Stimulated activated CD8-positive, alpha-beta memory T cell treated with anti-CD3 and anti-CD28 coated beads, Interleukin-15, amount 100 ng/mL, for 4 hours (primary cell): ENCODE measurements around the gene HSD11B1.
"Not testable (repeated sequence)": the region's sequence is repeated elsewhere in the genome, so short reads cannot be mapped to it uniquely, and the experiment has no call there.

Experiments
- DNase-seq, 2 donors: peaks; one replicate each; pipeline ENCODE4 v3.0.0-alpha.2; 2020; ENCODE audit warnings: low read depth in 2 of 2

The HSD11B1 gene

DNA sequence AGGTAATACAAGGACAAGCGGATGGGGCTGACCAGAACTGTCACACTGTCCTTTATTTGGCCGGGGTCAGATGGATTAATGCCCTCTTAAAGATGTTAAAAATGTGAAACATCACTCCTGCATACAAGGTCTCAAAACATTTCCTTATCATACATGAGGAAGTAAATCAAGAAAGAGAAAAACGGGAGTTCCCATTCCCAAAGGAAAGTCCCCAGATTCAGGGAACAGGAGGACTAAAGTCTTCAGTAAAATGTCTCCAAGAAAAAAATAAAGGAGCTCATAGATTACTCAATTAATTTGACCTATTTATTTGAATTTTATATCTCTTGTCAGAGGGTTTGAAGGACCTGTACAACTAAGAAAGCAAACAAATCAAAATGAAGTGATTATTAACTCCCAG is 13.4 kb upstream of the HSD11B1 start:
- no peak for DNase-seq

- no peak for DNase-seq
Observed at GRCh38 chr1:209692296-209692695, 12.3 kb upstream of the HSD11B1 start.

GRCh38 chr1:209692745-209693504 is 11.7 kb upstream of the HSD11B1 start:
- peak; percentile 13 to 45 for DNase-seq

- DNase-seq = no peak
Observed at GRCh38 chr1:209696673-209697072, 8.0 kb upstream of the HSD11B1 start.

DNA sequence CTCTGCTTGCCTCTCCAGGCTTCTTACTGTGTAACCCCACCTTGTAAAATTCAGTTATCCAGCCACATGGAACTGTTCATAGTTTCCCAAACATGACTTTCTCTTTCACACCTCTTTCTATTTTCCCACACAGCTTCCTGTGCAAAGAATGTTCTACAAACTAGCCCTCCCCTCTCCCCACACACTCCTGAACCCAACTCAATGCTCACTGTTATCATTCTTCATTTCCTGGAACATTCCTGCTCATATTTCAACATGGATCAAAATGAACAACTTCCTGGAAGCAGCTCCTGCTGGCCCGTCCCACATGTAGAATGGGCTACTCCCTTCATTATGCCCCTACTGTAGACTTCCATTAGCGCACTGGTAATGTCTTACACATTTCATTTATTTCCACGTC is 7.5 kb upstream of the HSD11B1 start:
- DNase-seq = no peak

DNA sequence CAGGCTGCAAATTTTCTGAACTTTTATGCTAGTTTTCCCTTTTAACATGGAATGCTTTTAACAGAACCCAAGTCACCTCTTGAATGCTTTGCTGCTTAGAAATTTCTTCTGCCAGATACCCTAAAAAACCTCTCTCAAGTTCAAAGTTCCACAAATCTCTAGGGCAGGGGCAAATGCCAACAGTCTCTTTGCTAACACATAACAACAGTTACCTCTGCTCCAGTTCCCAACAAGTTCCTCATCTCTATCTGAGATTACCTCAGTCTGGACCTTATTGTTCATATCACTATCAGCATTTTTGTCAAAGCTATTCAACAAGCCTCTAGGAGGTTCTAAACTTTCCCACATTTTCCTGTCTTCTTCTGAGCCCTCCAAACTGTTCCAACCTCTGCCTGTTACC is 4.0 kb upstream of the HSD11B1 start:
- not testable (repeated sequence) for DNase-seq

DNA sequence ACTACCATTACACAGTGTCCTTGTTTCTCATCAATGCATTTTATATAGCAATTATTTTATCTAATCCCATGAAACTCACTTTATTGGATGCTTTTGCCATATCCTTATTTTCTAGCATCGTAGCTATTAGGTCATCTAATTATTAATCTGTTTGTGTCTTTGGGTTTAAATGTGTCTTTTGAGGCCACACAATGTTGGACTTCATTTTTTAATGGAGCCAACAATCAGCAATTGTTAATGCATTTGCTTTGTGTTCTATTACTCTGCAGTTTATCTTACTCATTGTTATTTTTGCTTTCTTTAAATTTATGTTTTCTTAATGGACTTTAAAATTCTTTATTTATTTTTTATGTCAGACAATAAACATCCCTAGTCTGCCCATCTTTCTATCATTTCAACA is 1.8 kb upstream of the HSD11B1 start:
- DNase-seq = no peak

DNA sequence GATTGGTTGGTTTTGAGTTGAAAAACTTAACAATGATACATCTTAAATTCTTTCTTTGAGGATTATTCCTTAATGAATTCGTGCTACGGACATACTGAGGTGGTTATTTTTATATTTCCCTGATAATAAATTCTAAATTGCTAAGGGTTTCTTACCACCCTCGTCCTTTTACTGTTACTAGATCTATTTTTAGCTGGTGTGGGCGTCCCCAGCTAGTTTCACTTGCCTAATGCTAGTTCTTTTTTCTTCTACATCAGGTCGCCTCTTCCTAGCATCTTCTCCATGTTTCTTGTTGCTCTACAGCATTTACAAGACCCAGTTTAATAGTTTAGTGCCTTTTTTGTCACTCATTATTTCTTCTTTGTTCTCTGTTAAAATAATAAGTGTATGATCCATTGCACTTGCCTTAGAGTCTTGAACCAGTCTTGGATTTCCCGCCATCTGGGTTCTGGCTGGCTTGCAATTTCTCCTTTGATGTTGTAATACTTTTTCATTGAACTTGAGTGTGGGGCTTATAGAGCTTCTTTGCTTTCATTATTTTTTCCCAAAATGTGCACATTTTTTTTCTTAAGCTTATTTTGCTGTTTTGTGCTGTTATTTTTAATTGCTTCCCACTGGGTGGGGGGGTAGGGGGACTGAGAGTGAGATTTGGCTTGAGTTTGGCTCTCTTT is 677 bp upstream of the HSD11B1 start:
- DNase-seq = no peak

- DNase-seq = no peak
Observed at GRCh38 chr1:209705033-209705598, 470 bp downstream of the HSD11B1 start.

- DNase-seq = no peak
Observed at GRCh38 chr1:209706622-209707021, 2.0 kb downstream of the HSD11B1 start.

DNA sequence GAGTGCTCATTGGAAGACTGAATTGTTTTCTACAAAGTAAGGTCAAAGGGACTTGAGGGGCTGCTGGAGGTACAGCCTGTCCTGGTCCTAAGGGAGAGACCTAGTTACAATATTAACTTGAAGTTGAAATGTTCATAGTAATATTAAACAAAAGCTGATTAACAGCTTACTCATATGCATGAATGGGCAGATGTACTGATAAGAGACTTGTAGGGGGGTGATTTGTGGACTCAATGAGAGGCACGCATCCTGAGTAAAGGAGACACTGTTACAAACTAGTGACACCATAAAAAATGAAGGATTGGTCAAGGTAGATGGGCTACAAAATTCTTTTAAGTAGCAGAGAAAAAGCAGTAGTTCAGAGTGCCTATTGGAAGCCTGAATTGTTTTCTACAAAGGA is 2.7 kb downstream of the HSD11B1 start:
- DNase-seq = no peak

- no peak for DNase-seq
Observed at GRCh38 chr1:209708297-209708696, 3.7 kb downstream of the HSD11B1 start.

GRCh38 chr1:209710093-209710492 is 5.4 kb downstream of the HSD11B1 start:
- DNase-seq = no peak

DNA sequence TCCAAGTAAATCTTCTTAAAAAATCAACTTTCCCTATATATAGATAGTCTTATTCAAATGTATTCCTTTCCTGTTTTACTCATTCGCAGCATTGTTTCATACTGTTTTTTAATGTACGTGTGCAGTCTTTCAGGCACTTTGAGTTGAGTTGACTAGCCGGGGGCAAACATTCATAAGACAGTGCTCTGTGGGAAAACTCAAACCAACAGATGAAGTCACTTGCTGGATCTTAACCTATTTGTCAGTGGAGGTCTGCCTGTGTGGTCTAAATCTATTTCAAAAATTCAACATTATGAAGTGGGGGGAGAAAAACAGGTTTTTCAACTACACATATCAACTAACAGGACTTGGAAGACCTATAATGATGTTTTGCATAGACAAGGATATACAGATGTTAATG is 6.2 kb downstream of the HSD11B1 start:
- no peak for DNase-seq

DNA sequence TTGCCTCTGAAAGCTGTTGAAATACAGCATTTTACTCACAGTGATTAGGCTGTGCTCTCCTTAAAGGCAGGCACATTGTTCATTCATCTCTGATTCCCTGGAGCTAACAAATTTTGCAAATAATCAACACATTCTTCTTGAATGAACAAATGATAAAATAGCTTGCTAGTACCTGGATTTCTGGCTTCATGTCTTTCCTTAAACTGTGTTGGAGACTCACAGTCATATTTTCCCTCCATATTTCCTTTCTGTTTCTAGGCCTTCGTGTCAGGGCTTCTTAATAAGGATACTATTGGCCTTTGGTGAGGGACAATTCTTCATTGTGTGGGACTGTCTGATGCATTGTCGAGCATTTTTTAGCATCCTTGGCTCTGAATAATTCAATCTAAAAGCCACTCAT is 9.7 kb downstream of the HSD11B1 start:
- no peak for DNase-seq

- DNase-seq = no peak
Observed at GRCh38 chr1:209715314-209715713, 10.7 kb downstream of the HSD11B1 start.

GRCh38 chr1:209717818-209718217 is 13.2 kb downstream of the HSD11B1 start:
- no peak for DNase-seq

- no peak for DNase-seq
Observed at GRCh38 chr1:209720326-209720725, 15.7 kb downstream of the HSD11B1 start.

GRCh38 chr1:209720826-209721225 is 16.2 kb downstream of the HSD11B1 start:
- no peak for DNase-seq

- no peak for DNase-seq
Observed at GRCh38 chr1:209721323-209721722, 16.7 kb downstream of the HSD11B1 start.

GRCh38 chr1:209723265-209723664 is 18.6 kb downstream of the HSD11B1 start:
- no peak for DNase-seq

GRCh38 chr1:209723756-209724693 is 19.4 kb downstream of the HSD11B1 start:
- no peak for DNase-seq
